ENCODE data around the gene SCAND1. TPM values are rescaled to one million over a fixed set of nuclear protein-coding genes. Genes with fewer than 3 reads are reported as not detected.
A peak's percentile ranks its signal among the peaks of the same experiment; 100 is the strongest.
"Not testable (repeated sequence)": the region's sequence is repeated elsewhere in the genome, so short reads cannot be mapped to it uniquely, and the experiment has no call there.

The SCAND1 gene
- total and polyA plus RNA-seq, 7 donors = 61.2 to 191 (median 83.1) TPM

GRCh38 chr20:35954907-35955251, 577 bp upstream of the SCAND1 start:
- TF ChIP-seq POLR2AphosphoS5 (IDR thresholded peaks at IDR 0.05) (no peak), CTCF (IDR thresholded peaks at IDR 0.05) (no peak), POLR2A (IDR thresholded peaks at IDR 0.05) (no peak)
- Histone ChIP-seq H3K36me3 (no peaks in the 10 kb centered on the region), H3K27ac (peak overlapping the region; percentile 97 to 98 (median 98)), H3K4me3 (peak overlapping the region; percentile 85 to 96 (median 92)), H3K27me3 (no peaks in the 10 kb centered on the region), H3K9me3 (no peaks in the 10 kb centered on the region), H3K4me1 (peaks cover 0 to 31% (median 24%) of the 10 kb centered on the region in 4 donors)
- intact Hi-C loops (cut with DNase I) = loop anchor here (5.0 kb wide), 1 partner anchor 213 kb away; the partner anchor contains the start of gene RBM39
- no peak for DNase-seq
- 0 to 1% methylated on average over 19 of the region's 19 CpGs for WGBS, 2 donors

- intact Hi-C loops (cut with DNase I) = loop anchor here (5.0 kb wide), 1 partner anchor 211 kb away; the partner anchor contains the start of gene RBM39
- DNase-seq = peak; percentile 77
- Histone ChIP-seq H3K36me3 (peaks cover 0 to 5% (median 0%) of the 10 kb centered on the region in 4 donors), H3K27ac (peak overlapping the region; percentile 97 to 98 (median 98)), H3K4me1 (peaks cover 0 to 33% (median 24%) of the 10 kb centered on the region in 4 donors), H3K27me3 (no peaks in the 10 kb centered on the region), H3K4me3 (peak overlapping the region; percentile 85 to 96 (median 92)), H3K9me3 (no peaks in the 10 kb centered on the region)
- TF ChIP-seq EP300 (IDR thresholded peaks at IDR 0.05) (no peak), POLR2AphosphoS5 (IDR thresholded peaks at IDR 0.05) (no peak), POLR2A (IDR thresholded peaks at IDR 0.05) (no peak), CTCF (IDR thresholded peaks at IDR 0.05) (no peak)
- 1% methylated on average over 65 of the region's 65 CpGs for WGBS, 2 donors
These were observed 709 bp downstream of the SCAND1 start for GRCh38 chr20:35953387-35954199.

DNA sequence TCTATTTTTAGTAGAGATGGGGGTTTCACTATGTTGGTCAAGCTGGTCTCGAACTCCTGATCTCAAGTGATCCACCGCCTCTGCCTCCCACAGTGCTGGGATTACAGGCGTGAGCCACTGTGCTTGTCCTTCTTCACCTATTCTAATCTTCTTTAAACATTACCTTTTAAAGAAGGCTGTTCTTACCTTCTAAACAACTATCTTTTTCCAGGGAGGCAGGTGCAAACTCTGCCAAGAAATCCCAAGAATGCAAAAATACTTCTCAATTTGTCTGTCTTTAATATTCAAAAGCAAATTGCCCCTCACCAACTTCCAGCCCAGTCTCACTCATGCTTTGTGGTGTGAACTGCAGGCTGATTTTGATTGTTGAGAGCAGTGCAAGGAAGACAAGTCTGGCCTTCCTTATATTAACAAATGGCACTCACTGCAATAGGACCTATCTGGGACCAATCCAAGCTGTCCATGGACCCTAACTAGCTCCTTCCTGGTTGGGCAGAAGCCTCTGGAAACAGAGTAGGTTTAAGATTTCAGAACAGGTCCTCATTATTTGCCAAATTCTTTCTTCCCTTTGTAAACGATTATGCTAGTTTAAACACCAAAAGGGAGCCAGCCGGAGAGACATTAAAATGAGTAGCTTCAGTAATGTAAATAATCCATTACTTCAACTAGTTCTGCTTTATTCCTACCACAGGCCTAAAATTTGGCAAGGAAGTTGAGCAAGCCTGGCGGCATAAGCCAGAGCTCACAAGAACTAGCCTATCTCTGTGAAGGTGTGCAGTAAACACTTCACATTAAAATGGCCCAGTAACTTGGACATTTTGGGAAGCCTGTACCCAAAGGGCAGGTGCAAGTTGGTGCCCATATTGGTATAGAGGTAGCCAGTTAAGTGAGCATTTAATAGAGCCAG, 1.6 kb downstream of the SCAND1 start:
- 41 to 53% methylated on average over 6 of the region's 6 CpGs for WGBS, 2 donors
- Histone ChIP-seq H3K4me1 (peaks cover 0 to 42% (median 24%) of the 10 kb centered on the region in 4 donors), H3K9me3 (no peaks in the 10 kb centered on the region), H3K36me3 (peaks cover 0 to 5% (median 1%) of the 10 kb centered on the region in 4 donors), H3K4me3 (peak overlapping the region; percentile 85 to 96 (median 92)), H3K27ac (peak overlapping the region; percentile 97 to 98 (median 98)), H3K27me3 (no peaks in the 10 kb centered on the region)
- intact Hi-C loops (cut with DNase I) = loop anchor here (5.0 kb wide), 1 partner anchor 210 kb away; the partner anchor contains the start of gene RBM39
- no peak for DNase-seq
- TF ChIP-seq POLR2AphosphoS5 (IDR thresholded peaks at IDR 0.05) (no peak), POLR2A (IDR thresholded peaks at IDR 0.05) (no peak), CTCF (IDR thresholded peaks at IDR 0.05) (no peak), EP300 (IDR thresholded peaks at IDR 0.05) (no peak)

DNA sequence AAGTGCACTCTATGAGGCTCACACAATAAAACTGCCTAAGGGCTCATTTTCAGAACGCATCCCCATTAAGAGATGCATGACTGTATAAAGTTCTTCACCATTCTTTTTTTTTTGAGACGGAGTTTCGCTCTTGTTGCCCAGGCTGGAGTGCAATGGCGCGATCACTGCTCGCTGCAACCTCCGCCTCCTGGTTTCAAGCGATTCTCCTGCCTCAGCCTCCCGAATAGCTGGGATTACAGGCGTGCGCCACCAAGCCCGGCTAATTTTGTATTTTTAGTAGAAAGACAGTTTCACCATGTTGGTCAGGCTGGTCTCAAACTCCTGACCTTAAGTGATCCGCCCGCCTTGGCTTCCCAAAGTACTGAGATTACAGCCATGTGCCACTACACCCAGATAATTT, 2.2 kb downstream of the SCAND1 start:
- not testable (repeated sequence) for H3K27me3 ChIP-seq, H3K9me3 ChIP-seq, DNase-seq, H3K36me3 ChIP-seq, H3K4me3 ChIP-seq
- 96% methylated on average over 14 of the region's 14 CpGs for WGBS, 2 donors
- H3K27ac ChIP-seq = peak overlapping the region; percentile 97 to 98 (median 98)
- intact Hi-C loops (cut with DNase I) = loop anchor here (5.0 kb wide), 1 partner anchor 210 kb away; the partner anchor contains the start of gene RBM39
- H3K4me1 ChIP-seq = peaks cover 0 to 48% (median 24%) of the 10 kb centered on the region in 4 donors

Measured in sigmoid colon (tissue), 7 donors.